Cardiac septum (tissue), 1 donor: ENCODE results near the gene ORC5. TPM values are rescaled to one million over a fixed set of nuclear protein-coding genes. Genes with fewer than 3 reads are reported as not detected.
"Not testable (repeated sequence)": the region's sequence is repeated elsewhere in the genome, so short reads cannot be mapped to it uniquely, and the experiment has no call there.

Experiments
- DNase-seq: peaks from one replicate; pipeline ENCODE4 v3.0.0-alpha.2; 2020; ENCODE audit warnings: low spot score
- intact Hi-C: fragments of 100-400 bp; cut with DNase I; formaldehyde crosslinking; loops from one replicate; pipeline ENCODE4 v1.14.0; 2022
- long read RNA-seq: library from polyadenylated mRNA; unstranded; transcript quantifications from one replicate; pipeline ENCODE4 v2.0.0, GENCODE V29; 2021
- total RNA-seq: library from RNA; stranded (reverse); fragmentation: NEBNext Ultra II Directional; extraction: Animal tissue kit (Norgen Biotek cat#: 25700); gene quantifications from one replicate; pipeline ENCODE4 v1.2.1, GENCODE V29; 2021
- donor health status: DM: no; HTN: no; CAD: no.

ORC5 gene
- total RNA-seq, result 8.6 TPM
- long read RNA-seq, transcript ORC5-201 (14 exons, 1,958 nt), result major isoform, 7 of 19 reads
- long read RNA-seq, partial matches to known transcripts, result 3 of 19 reads
- long read RNA-seq, other reads (novel, unspliced or antisense), result 7 of 19 reads

DNA sequence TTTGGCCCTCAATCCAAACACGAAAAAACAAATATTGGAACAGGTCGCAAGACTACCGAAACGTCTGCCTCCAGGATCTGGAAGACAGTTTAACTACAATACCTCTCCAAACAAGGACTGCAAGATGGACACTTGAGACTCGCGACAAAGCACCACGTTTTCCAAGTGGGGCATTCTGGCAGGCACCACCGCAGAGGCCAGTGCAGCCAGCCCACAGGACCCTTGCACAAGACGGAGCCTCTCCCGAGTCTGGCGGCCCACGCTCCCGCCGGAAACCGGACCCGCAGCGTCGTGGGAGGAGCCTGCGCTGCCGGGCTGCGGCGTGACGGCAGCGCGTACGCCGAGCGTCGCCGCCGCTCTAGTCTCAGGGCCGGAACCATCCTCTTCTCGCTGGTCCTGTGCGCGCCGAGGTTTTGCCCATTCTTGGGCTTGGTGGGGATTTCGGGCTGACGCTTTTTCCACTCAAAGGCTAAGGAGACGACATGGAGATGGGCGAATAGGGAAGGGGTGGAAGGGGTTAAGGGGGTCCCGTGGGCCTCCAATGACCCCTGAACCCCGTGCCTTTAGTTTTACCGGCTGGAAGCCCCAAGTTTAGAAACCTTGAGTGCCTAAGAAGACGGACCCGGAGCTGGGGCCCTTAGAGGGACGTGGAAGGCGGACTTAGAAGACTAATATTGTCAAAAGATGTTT, at the start of gene ORC5:
ORC5 (minus strand) TSS at position 283 of the 690 bp plus-strand sequence; CDS start at position 174, 109 bp downstream.
- peak; percentile 82 for DNase-seq
- intact Hi-C loops, result no loop called here

GRCh38 chr7:104255616-104256015, 47.8 kb upstream of the ORC5 start:
- no peak for DNase-seq
- intact Hi-C loops, result no loop called here

DNA sequence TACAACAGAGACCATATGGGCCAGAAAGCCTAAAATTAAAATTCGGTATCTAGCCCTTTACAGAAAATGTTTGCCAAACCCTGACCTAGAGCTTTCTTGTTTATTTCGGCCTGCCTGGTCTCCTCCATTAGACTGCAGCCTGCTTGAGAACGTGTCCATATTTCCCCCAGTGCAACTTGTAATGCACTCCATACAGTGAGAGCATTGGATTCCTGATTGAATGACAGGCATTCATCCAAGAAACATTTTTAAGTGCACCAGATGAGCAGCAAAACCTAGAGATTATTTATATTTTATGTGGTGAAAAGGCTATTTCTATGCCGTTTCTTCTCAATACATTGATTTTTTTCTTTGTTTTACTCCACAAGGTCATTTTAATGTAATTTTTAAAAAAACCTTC, 47.4 kb upstream of the ORC5 start:
- intact Hi-C loops, result no loop called here
- no peak for DNase-seq

- intact Hi-C loops, result no loop called here
- DNase-seq, result no peak
Measured at GRCh38 chr7:104254696-104255095, 46.9 kb upstream of the ORC5 start.

- no peak for DNase-seq
- intact Hi-C loops, result no loop called here
Measured at GRCh38 chr7:104252409-104253134, 44.8 kb upstream of the ORC5 start.

- intact Hi-C loops, result no loop called here
- DNase-seq, result no peak
Measured at GRCh38 chr7:104242638-104243037, 34.8 kb upstream of the ORC5 start.

DNA sequence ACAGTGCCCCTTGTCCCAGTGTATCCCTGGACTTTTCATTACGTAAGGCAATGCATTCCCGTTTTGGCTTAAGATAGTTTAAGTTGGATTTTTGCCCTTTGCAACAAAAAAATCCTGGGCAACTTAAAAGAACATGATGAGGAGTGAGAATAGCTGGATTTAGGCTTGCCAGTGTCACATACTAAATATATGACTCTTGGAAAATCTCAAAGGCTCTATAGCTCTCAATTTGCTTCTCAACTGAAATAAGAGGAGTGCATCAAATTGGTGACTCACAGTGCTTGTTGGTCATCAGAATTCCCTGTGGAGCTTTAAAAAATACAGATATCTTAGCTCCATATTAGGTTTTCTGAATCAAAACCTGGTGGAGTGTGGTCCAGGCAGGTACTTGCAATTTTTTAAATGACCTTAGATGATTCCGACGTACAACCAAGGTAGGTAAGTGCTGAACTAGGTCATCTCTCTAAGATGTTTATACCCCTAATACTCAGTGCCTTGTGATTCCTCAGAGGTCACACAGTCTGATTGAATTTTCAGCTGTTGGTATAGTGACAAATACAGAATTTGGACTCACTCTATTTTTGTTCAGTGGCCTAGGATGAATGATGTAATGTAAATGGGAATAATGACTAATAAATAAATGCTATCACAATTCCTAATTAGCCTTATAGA, 33.9 kb upstream of the ORC5 start:
- DNase-seq, result no peak
- intact Hi-C loops, result no loop called here

DNA sequence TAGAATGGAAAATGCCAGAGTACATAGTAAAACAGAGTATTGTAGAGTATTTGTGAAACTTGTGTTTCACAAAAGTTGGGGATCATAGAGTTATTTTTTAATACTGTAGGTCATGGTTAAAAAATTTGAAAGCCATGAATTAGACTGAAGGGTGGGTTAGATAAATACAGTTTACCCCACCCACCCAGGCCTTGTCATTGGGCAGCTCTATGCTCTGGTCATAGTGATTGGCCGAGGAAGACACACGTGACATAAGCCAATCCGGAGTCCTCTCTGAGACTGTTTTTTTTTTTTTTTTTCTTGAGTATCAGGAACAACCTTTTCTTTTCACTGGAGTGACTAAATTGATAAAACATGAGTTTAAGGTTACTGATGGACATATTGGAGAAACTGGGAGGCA, 33.3 kb upstream of the ORC5 start:
- intact Hi-C loops, result no loop called here
- DNase-seq, result no peak

- intact Hi-C loops, result no loop called here
Measured at GRCh38 chr7:104240401-104240800, 32.6 kb upstream of the ORC5 start.

DNA sequence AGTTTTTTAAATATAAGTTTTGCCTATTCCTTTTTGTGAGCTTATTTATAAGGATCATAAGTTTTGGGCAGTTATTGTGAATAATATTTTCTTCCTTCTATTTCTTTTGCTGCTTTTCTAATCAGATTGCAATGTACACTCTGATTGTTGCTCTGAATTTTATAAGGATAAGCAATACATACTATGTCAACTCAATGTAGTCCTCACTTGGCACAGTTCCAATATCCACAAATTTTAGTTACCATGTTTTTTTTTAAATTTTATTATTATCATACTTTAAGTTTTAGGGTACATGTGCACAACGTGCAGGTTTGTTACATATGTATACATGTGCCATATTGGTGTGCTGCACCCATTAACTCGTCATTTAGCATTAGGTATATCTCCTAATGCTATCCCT, 27.2 kb upstream of the ORC5 start:
- intact Hi-C loops, result loop anchor here (10.0 kb wide), 1 partner anchor 680 kb away; no protein-coding TSS in a partner anchor

More at GRCh38 chr7:104240401-104240800, 32.6 kb upstream of the ORC5 start:
- DNase-seq, result no peak

DNA sequence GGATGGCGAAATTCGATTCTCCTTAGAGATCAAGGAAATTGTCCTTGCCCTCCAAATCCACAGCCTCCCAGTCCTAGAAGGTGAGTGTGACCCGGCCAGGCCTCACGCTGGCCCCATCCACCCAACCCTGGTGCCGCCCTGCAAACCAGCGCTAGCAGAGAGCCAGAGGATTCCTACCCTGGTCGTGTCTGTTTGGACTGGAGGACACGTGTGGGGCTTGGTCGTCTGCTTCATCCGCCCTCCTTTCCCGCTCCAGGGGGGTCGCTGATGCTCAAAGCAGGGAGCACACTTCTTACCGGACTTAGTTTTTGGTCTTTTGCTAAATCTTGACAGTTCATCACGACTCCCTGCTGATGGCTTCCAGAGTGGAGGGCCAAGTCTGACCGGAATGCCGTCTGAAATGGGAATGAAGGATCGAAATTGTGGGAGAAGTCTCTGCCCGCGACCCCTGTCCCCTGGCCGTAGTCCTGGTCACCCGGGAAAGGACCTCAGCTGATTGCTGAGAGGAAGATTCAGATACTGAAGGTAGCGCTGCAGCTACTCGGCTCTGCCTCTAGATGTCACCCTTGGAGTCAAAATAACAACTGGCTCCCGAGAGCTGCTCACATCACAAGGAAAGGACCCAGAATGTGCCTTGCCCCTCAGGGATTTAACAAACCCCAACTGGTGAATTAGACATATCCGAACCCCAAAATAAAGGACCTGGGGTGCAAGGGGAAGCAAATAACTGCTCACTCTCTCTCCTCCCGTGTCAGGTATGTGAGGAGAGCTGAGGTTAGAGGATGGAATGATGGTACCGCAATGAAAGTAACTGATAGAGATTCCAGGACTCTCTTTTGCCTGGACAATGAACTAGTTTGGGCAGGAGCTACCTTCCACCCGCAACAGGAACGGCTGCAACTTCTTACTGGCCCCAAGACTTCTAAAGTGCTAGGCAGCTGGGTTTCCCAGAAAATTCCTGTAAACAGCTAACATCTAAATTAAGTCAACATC, 23.5 kb upstream of the ORC5 start:
- no peak for DNase-seq

More for the DNA sequence above, 27.2 kb upstream of the ORC5 start:
- DNase-seq, result not testable (repeated sequence)

DNA sequence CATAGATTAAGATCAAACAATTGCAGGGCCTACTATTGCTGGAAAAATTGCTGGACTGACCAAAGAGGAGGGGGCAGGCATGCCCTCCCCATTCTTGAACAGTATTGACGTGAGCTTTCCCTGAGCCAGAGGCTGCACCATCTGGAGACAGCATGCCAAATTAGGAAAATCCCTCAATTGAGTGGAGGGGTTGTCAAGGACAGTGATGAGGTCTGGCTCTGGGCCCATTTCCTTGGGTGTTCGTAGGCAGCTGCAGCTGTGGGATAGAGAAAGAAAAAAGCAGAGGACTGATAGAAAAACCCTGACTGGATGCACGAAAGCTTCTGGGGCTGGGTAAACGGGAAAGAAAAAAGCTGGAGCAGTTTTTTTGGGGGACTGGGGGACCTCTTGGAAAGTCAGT, 22.8 kb upstream of the ORC5 start:
- intact Hi-C loops, result loop anchor here (2.0 to 10.0 kb wide), 2 partner anchors 618 to 684 kb away; no protein-coding TSS in a partner anchor
- no peak for DNase-seq

More for the DNA sequence above, 23.5 kb upstream of the ORC5 start:
- intact Hi-C loops, result loop anchor here (2.0 to 10.0 kb wide), 2 partner anchors 617 to 683 kb away; no protein-coding TSS in a partner anchor

- DNase-seq, result no peak
- intact Hi-C loops, result no loop called here
Measured at GRCh38 chr7:104228442-104228841, 20.6 kb upstream of the ORC5 start.

DNA sequence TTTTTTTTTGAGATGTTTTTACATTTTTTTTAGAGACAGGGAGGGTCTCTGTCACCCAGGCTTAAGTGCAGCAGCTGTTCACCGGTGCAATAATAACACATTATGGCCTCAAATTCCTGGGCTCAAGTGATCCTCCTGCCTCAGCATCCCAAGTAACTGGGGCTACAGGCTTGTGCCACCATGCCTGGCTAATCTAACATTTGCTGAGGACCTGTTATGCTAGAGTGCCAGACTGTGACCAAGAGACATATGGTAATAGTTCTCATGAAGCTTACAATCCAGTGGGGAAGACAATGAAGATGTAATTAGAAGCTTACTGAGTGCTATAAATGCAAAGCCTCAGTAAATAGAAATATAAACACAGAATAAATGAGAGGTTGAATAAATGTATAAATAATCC, 17.6 kb upstream of the ORC5 start:
- intact Hi-C loops, result no loop called here

GRCh38 chr7:104217620-104218019, 9.8 kb upstream of the ORC5 start:
- DNase-seq, result no peak
- intact Hi-C loops, result no loop called here

More for the DNA sequence above, 17.6 kb upstream of the ORC5 start:
- no peak for DNase-seq

- intact Hi-C loops, result no loop called here
- DNase-seq, result no peak
Measured at GRCh38 chr7:104209063-104209462, 1.2 kb upstream of the ORC5 start.

GRCh38 chr7:104208421-104208780, 588 bp upstream of the ORC5 start:
- intact Hi-C loops, result no loop called here
- no peak for DNase-seq

- intact Hi-C loops, result no loop called here
- no peak for DNase-seq
Measured at GRCh38 chr7:104207348-104207730, 474 bp downstream of the ORC5 start.

- no peak for DNase-seq
- intact Hi-C loops, result no loop called here
Measured at GRCh38 chr7:104206841-104207240, 972 bp downstream of the ORC5 start.
